ENCODE results near the gene ZNF594.

DNA sequence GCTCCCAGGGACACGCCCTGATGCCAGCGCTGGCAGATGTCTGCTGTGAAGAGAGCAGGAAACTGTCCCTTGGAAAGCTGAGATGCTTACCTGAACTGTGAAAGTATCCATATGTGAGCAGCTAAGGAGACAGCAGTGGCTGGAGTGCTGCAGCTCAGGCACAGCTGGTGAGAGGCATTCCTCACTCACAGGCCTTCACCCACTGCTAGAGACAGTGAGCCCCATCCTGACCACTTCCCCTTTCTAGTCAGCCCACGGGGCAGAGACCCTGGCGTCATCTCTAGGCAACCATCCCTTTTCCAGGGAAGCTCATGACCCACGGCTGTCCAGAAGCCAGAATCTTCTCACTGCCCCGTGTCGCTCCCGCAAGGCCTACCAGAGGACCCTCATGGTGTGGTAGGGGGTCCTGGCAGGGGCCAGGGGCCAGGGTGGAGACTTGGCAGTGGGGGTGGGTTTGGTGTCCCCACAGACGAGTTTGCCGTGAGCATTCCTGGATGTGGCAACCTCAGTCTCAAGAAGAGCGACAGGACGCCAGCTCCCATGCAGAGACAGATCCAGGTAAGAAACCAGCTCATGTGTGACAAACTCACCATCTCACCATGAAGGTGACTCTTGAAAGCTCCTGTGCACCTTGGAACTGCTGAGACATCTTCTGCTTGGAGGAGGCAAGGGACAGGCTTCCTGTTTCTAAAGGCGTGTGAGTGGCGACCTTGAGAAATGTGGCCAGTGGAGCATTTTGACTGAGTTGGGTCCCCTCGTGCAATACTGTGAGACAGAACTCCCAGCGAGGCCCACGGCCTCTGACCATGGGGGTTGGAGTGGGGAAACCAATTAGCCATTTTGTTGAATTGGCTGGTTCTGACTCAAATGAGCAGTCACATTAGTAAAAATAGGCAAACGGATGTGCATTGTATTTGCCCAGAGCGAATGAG is 43.2 kb upstream of the ZNF594 start, which contains the start of gene SCIMP:
- TF ChIP-seq POLR2A (IDR thresholded peaks at IDR 0.05): no peak
- TF ChIP-seq, protein P1, sequence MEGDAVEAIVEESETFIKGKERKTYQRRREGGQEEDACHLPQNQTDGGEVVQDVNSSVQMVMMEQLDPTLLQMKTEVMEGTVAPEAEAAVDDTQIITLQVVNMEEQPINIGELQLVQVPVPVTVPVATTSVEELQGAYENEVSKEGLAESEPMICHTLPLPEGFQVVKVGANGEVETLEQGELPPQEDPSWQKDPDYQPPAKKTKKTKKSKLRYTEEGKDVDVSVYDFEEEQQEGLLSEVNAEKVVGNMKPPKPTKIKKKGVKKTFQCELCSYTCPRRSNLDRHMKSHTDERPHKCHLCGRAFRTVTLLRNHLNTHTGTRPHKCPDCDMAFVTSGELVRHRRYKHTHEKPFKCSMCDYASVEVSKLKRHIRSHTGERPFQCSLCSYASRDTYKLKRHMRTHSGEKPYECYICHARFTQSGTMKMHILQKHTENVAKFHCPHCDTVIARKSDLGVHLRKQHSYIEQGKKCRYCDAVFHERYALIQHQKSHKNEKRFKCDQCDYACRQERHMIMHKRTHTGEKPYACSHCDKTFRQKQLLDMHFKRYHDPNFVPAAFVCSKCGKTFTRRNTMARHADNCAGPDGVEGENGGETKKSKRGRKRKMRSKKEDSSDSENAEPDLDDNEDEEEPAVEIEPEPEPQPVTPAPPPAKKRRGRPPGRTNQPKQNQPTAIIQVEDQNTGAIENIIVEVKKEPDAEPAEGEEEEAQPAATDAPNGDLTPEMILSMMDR (IDR thresholded peaks at IDR 0.05): no peak

Data from testis (tissue), 2 donors.